HEK293 (cell line): Measurements from ENCODE around the gene SIL1.
"Not testable (repeated sequence)": the region's sequence is repeated elsewhere in the genome, so short reads cannot be mapped to it uniquely, and the experiment has no call there.

Source experiments
- CTCF ChIP-seq: fragments of 450-650 bp; formaldehyde crosslinking; IDR thresholded peaks from 2 replicates; pipeline ENCODE4 v1.5.1; 2016; ENCODE audit warnings: missing biosample characterization, missing genetic modification characterization
- REST ChIP-seq: fragments of 450-650 bp; formaldehyde crosslinking; IDR thresholded peaks from 2 replicates; pipeline ENCODE4 v1.5.1; 2016; ENCODE audit warnings: missing biosample characterization, missing genetic modification characterization
- SCRT2 ChIP-seq: fragments of 450-650 bp; formaldehyde crosslinking; IDR thresholded peaks from 2 replicates; pipeline ENCODE4 v1.5.1; 2016; ENCODE audit warnings: missing biosample characterization, missing genetic modification characterization
- ZNF610 ChIP-seq: fragments of 450-650 bp; formaldehyde crosslinking; IDR thresholded peaks from 2 replicates; pipeline ENCODE4 v1.5.1; 2016; ENCODE audit warnings: missing biosample characterization, missing genetic modification characterization, borderline replicate concordance

- not testable (repeated sequence) for TF ChIP-seq REST, CTCF, SCRT2, ZNF610 (tag by site-specific recombination)
Measured at GRCh38 chr5:139073956-139074355, 124.2 kb downstream of the SIL1 start.
